ENCODE measurements around the gene IL15RA. TPM values are rescaled to one million over a fixed set of nuclear protein-coding genes. Genes with fewer than 3 reads are reported as not detected.

IL15RA gene
- total and polyA plus RNA-seq, 4 donors, result 6.6 to 10.7 (median 9.4) TPM

GRCh38 chr10:6006991-6007390 is 29.6 kb upstream of the IL15RA start:
- no peak overlapping the region for H3K9ac ChIP-seq (ENCODE audit: low read depth in 1 of 2, low read length in 2 of 2)
- TF ChIP-seq YY1 (IDR thresholded peaks at IDR 0.05) (no peak), HNF4A (conservative IDR thresholded peaks at IDR 0.05) (no peak), CTCF (IDR thresholded peaks at IDR 0.05; ENCODE audit: low read depth, low read length, missing input control) (no peak), HNF4G (IDR thresholded peaks at IDR 0.05) (no peak), ATF3 (IDR thresholded peaks at IDR 0.05) (no peak), JUND (IDR thresholded peaks at IDR 0.05) (no peak), REST (IDR thresholded peaks at IDR 0.05) (no peak), RXRA (IDR thresholded peaks at IDR 0.05) (no peak), FOXA2 (IDR thresholded peaks at IDR 0.05) (no peak), FOXA1 (IDR thresholded peaks at IDR 0.05) (no peak), SP1 (IDR thresholded peaks at IDR 0.05) (no peak), MAX (IDR thresholded peaks at IDR 0.05) (no peak), ZBTB33 (IDR thresholded peaks at IDR 0.05) (no peak), RAD21 (IDR thresholded peaks at IDR 0.05) (no peak)
- no peaks in the 10 kb centered on the region for H3K36me3 ChIP-seq (ENCODE audit: control insufficient read depth in 4 of 4, insufficient read depth in 3 of 4, low read depth in 1 of 4, low read length in 3 of 4)
- DNase-seq (ENCODE audit: low spot score), result no peak
- H3K4me1 ChIP-seq (ENCODE audit: control insufficient read depth in 4 of 4, insufficient read depth in 4 of 4, low read length in 3 of 4), result no peaks in the 10 kb centered on the region
- H3K27me3 ChIP-seq (ENCODE audit: control insufficient read depth in 4 of 4, insufficient read depth in 4 of 4, low read length in 3 of 4), result no peaks in the 10 kb centered on the region
- WGBS, result 35% methylated on average over 1 of the region's 1 CpG
- no peak overlapping the region for H3K27ac ChIP-seq (ENCODE audit: low read depth in 1 of 2, low read length in 2 of 2)
- peaks cover 0 to 9% (median 1%) of the 10 kb centered on the region in 4 donors for H3K9me3 ChIP-seq (ENCODE audit: control insufficient read depth in 4 of 4, low read length in 3 of 4)
- no peak overlapping the region for H3K4me3 ChIP-seq (ENCODE audit: low read depth in 1 of 3, low read length in 3 of 3)

- H3K4me3 ChIP-seq (ENCODE audit: low read depth in 1 of 3, low read length in 3 of 3), result no peak overlapping the region
- H3K4me1 ChIP-seq (ENCODE audit: control insufficient read depth in 4 of 4, insufficient read depth in 4 of 4, low read length in 3 of 4), result no peaks in the 10 kb centered on the region
- H3K27ac ChIP-seq (ENCODE audit: low read depth in 1 of 2, low read length in 2 of 2), result no peak overlapping the region
- DNase-seq (ENCODE audit: low spot score), result no peak
- H3K27me3 ChIP-seq (ENCODE audit: control insufficient read depth in 4 of 4, insufficient read depth in 4 of 4, low read length in 3 of 4), result no peaks in the 10 kb centered on the region
- no peaks in the 10 kb centered on the region for H3K36me3 ChIP-seq (ENCODE audit: control insufficient read depth in 4 of 4, insufficient read depth in 3 of 4, low read depth in 1 of 4, low read length in 3 of 4)
- peaks cover 0 to 9% (median 1%) of the 10 kb centered on the region in 4 donors for H3K9me3 ChIP-seq (ENCODE audit: control insufficient read depth in 4 of 4, low read length in 3 of 4)
- WGBS, result 78% methylated on average over 3 of the region's 3 CpGs
- no peak overlapping the region for H3K9ac ChIP-seq (ENCODE audit: low read depth in 1 of 2, low read length in 2 of 2)
- TF ChIP-seq FOXA2 (IDR thresholded peaks at IDR 0.05) (no peak), ATF3 (IDR thresholded peaks at IDR 0.05) (no peak), JUND (IDR thresholded peaks at IDR 0.05) (no peak), HNF4G (IDR thresholded peaks at IDR 0.05) (no peak), YY1 (IDR thresholded peaks at IDR 0.05) (no peak), RAD21 (IDR thresholded peaks at IDR 0.05) (no peak), FOXA1 (IDR thresholded peaks at IDR 0.05) (no peak), HNF4A (conservative IDR thresholded peaks at IDR 0.05) (no peak), SP1 (IDR thresholded peaks at IDR 0.05) (no peak), EGR1 (IDR thresholded peaks at IDR 0.05; ENCODE audit: low read depth in 2 of 2) (no peak), RXRA (IDR thresholded peaks at IDR 0.05) (no peak), MAX (IDR thresholded peaks at IDR 0.05) (no peak), TAF1 (conservative IDR thresholded peaks at IDR 0.05) (no peak), ZBTB33 (IDR thresholded peaks at IDR 0.05) (no peak), GABPA (IDR thresholded peaks at IDR 0.05 in 1 of 2, conservative IDR thresholded peaks at IDR 0.05 in 1 of 2) (no peak)
These were observed 29.2 kb upstream of the IL15RA start for GRCh38 chr10:6006546-6006945.
